Ishikawa (cell line): Measurements from ENCODE around the gene AFG1L.

Source experiments
- MAX ChIP-seq: IDR thresholded peaks from 2 replicates; pipeline ENCODE4 v1.6.1; 2012
- TAF1 ChIP-seq: IDR thresholded peaks from 2 replicates; pipeline ENCODE4 v1.6.1; 2012; ENCODE audit warnings: low read depth, mild to moderate bottlenecking
- ZBTB7A ChIP-seq: IDR thresholded peaks from 2 replicates; pipeline ENCODE4 v1.6.1; 2012; ENCODE audit warnings: low read depth

- no peak for TF ChIP-seq MAX
- TF ChIP-seq TAF1 = no peak
- no peak for TF ChIP-seq ZBTB7A
Observed at GRCh38 chr6:108497883-108498282, 203.0 kb downstream of the AFG1L start.
